ENCODE results near the gene TAS2R41.
"Not testable (repeated sequence)": the region's sequence is repeated elsewhere in the genome, so short reads cannot be mapped to it uniquely, and the experiment has no call there.

Gene TAS2R41

DNA sequence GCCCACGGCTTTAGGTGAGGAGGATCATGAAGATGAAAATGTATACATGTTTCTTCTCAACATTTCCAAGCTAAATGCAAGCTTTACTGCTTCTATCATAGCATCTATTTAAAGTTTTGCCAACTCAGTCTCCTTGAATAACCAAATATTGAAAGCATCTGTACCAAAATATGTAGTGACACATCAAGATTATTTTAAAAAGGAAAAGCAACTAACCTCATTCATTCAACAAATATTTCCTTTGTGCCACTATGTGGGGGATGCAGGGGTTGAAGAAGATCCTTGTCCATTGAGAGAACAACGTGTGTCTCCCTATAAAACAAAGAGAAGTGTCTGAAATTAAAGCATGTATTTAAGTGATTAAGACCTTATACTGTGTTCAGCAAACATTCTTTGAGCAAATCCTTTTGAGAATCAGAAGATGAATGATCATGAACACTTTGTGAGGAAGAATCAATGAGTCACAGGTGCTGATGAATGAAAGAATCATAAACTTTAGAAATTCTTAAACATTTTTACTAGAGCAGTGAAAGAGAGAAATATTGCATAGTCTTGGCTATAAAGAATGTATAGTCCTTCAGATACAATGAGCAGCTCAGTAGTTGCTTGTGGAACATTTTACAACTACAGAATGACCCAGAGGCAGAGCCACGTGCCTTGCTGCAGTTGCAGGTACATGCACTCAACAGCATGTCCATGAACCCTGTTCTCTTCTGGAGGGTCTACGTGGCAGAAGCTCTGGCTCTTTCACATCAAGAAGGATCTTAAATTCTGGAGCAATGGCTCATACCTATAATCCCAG lies 20.5 kb upstream of the TAS2R41 start:
- DNase-seq = no peak

DNA sequence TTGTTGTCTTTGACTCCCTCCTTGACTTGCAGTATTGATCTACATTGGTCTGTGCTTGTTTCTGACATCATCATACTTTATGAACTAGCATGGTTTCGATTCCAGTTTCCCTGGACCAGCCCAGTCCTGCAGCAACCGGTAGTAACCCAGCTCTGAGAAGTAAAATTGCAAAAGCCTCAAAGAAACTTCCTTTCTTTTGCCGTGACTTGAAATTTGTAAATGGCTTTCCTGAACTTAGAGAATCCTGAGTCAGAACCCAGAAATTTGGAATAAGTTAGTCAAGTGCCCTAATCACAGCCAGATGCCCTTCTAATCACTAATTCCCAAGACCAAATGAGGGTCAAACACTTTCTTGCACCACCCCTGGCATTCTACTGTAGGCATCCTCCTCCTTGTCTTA lies 19.4 kb upstream of the TAS2R41 start:
- DNase-seq = no peak

DNA sequence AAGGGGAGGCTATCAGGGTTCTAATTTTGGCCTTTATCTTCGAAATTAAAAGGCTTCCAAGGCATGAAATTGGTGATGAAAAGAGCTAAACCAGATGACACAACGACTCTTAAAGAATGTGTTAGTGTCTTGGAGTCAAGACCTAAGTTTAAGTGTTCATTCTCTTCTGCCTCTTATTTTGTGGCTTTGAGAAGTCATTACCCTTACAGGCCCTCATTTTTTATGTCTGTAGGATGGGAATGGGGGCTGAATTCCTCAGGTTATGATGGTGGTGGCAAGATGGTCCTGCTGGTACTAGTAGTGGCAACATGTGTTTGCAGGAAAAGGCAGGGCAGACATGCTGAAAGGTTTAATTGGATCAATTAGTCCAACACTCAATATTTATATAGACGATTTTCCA lies 19.0 kb upstream of the TAS2R41 start:
- DNase-seq = no peak

DNA sequence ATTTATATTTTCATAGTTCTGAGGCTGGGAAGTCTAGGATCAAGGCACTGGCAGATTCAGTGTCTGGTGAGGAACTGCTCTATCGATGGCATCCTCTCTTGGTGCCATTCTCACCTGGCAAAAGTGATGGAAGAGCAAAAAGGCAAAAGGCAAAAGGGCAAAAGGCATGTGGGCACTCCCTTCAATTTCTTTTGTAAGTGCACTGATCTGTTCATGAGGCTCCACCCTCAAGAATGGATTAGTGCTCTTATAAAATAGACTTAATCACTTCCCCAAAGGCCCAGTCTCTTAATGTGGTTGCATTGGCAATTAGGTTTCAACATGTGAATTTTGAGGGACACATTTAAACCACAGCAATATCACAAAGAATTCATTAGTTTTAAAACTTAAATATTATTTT lies 18.3 kb upstream of the TAS2R41 start:
- DNase-seq = no peak

DNA sequence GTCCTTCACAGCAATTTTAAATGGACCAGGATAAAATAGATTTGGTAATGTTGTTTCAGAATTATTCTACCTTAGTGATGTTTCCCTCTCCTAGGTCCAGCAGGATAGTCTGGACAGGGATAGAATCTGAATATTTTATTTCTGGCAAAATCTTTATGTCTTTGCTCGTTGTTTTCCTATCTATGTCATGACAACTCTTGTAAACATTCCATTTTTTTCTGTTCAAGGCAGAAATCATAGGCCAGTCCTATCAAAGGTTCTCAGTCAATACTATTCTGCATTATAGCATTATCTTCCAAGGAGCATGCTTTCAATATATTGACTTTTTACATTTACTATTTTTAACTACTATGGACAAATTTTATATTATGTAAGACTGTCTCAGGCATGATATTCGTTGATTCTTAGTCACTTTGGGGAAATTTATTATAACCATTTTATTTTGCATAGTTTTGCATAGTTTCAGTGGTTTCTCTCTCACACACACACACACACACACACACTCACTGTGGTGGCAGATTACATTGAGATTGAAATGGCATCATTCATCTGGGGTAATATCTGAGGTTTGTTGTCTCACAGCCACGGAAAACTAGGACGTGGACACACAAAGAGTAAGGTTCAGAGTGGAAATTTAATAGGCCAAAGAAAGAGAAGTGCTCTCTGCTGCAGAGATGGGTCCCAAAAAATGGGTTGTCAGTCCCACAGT lies 17.2 kb upstream of the TAS2R41 start:
- DNase-seq = no peak

DNA sequence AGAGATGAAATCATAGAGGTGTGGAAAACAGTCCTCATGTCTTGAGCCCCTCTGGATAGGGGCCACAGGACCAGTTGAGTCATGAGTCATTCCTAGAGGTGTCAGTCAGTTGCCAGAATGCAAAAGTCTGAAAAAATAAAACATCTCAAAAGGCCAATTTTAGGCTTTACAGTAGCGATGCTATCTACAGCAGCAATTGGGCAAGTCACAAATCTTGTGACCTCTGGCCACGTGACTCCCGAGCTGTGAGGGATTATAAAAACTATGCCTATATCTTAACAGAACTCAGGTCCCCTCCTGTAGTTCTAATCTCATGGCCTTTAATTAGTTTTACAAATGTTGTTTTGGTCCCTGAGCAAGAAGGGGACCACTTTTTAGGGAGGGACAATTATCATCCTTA lies 15.6 kb upstream of the TAS2R41 start:
- DNase-seq = no peak

DNA sequence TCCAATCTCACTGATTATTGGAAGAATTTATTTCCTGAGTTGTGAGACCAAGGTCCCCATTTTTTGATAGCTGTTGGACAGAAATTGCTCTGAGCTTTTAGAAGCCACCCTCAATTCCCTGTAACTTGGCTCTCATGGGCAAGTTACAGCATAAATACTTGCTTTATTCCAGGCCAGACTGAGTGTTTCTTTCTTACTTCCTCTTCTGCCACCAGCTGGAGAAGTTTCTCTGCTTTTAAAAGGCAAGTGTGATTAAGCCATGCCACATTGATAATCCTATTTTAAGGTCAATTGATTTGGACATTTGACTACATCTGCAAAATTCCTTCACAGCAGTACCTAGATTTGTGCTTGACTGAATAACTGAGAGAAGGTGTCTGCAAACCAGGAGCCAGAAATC lies 14.1 kb upstream of the TAS2R41 start:
- no peak for DNase-seq

DNA sequence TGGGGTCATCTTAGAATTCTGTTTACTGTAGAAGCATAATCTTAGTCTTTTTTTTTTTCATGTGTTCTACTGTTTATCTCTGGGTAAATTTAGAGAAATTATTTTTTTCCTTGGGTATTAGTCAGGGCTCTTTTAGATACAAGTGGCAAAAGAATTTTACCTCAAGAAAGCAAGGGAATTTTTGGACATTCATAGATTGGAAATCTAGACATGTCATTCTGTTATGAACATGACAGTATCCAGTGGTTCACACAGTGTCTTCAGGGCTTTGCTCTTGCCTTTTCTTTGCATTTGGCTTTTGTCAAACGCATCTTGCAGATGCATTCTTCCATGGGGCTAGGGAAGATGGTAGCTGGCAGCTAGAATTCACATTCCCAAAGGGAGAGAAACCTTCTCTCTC lies 13.7 kb upstream of the TAS2R41 start:
- DNase-seq = no peak

DNA sequence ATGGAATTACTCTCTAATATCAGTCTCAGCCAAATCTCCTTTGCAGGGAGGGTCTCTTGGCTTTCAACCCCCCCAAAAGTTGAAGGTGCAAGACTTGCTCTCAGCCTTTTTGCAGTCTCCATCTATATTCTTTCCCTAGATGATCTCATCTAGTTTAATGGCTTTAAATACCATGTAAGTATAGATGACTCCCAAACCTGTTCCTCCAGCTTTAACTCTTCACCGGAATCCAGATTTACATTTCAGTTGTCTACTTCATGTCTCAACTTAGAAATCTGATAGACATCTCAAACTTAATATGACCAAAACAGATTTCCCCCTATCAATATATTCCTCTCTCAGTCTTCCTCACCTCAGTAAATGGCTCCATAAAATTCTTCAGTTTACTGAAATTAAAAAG lies 9.9 kb upstream of the TAS2R41 start:
- DNase-seq = no peak

DNA sequence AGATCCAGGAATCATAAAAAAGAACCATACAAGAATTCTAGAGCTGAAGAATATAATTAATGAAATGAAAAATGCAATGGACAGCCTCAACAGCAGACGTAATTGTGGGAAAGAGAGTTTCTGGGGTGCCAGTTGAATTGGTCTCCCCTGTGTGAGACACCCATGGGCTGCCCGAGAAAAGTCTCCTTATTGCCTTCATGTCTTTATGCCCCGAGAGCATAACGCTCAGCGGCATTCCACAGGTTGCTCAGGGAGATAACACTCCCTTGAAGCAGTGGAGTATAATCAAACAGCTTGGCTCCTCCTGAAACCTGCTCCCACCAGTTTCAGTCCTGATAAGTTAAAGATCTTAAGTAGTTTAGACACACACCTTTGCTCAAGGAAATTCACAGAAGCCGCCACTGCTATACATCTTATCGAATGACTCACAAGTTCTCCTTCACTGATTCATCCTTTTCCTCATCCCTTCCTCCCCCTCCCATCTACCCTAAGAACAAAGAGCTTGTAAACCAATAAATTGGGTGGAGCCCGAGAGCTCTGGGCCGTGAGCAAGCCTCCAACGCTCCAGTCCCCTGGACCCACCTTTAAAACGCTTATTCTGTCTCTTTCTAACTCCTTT lies 5.5 kb upstream of the TAS2R41 start:
- DNase-seq = not testable (repeated sequence)

DNA sequence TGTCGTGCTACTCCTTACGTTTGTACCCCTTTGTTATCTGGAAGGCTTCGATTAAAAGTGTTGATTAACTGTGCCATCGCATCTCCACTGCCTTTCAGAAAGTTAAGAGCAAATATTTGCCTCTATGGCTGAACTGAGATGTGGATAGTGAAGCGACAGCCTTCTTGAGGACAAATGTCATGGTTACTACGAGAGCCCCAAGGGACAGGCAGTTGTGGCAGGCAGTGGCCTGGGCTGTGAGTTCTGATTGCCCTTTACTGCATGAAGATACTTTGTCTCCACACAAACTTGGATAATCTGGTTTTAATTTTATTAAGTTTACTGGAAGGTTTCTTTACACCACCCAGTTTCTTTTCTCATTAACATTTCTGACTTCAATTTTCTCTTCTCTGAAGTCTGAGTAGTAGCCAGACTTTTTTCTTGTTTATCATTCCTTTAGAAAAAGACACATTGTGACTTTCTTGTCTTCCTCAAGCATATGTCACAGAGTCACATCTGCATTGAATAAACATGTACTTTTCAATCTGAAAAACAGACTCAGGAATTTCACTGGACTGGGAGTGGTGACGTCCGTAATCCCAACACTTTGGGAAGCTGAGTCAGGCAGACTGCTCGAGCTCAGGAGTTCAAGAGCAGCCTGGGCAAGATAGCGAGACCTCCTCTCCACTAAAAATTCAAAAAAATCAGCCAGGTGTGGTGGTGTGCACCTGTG lies 1.5 kb downstream of the TAS2R41 start:
- DNase-seq = no peak

DNA sequence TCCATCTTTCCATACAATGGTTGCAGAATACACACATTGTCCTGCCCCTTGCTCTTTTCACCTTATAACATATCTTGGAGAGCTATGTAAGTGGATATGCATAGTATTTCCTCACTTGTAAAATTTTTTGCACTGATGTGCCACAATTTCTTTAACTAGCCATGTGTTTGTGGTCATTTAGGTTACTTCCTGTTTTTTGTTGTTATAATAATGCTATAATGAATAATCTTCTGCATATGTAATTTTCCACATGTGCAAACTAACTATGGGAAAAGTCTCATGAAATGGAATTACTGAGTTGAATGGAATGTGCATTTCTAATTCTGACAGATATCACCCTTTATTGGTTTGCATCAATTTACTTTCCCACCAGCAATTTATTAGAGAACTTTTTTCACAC lies 2.8 kb downstream of the TAS2R41 start:
- no peak for DNase-seq

DNA sequence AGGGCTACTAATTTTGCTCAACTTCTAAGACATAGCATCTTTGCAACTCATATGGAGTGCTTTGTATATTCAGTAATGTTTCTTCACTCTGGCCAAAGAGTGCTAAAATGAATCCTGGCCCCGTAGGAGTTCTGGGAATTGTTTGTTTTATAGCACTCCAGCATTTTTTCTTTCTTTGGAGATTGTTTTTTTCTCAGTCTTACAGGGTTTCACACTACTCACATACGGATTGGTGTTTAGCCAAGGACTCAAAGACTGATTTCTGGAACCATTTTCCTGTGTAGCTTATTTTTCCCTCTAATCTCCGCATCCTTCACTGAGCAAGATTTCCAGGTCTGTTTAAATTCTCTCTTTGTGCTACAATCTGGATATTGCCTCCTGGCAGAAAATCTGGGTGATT lies 6.4 kb downstream of the TAS2R41 start:
- no peak for DNase-seq

DNA sequence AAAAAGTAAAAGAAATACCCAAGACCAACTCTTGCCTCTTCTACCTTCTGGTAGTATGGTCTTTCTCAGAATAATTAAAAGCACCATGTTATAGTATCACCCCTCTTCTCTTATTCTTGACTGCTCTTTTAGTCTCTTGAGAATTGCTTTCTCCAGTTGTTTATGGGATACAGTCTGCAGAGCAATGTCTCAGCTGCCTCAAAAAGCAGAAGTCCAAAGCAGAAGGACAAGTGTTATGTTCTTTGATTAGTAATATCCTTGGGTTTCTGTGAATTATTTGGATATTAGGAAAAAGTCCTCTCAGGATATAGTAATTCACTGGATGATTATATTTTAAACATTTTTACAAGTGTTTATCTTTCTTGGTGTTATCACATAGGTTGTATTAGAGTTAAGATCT lies 7.4 kb downstream of the TAS2R41 start:
- no peak for DNase-seq

DNA sequence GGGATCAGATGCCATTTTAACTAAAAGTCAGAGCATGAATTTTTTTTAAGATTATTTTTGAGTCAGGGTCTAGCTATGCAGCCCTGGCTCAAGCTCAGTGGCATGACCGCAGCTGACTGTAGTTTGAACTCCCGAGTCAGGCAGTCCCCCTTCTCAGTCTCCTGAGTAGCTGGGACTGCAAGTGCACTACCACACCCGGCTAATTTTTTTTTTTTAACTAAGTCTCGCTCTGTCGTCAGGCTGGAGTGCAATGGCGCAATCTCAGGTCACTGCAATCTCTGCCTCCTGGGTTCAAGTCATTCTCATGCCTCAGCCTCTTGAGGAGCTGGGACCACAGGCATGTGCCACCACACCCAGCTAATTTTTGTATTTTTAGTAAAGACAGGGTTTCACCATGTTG lies 7.8 kb downstream of the TAS2R41 start:
- DNase-seq = no peak

DNA sequence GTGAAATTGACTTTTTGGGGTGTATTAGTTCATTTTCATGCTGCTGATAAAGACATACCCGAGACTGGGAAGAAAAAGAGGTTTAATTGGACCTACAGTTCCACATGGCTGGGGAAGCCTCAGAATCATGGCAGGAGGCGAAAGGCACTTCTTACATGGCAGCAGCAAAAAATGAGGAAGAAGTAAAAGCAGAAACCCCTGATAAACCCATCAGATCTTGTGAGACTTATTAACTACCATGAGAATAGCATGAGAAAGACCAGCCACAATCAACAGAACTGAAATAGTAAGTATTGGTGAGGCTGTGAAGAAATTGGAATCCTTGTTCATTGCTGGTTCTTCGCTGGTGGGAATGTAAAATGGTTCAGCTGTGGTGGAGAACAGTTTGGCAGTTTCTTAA lies 8.6 kb downstream of the TAS2R41 start:
- not testable (repeated sequence) for DNase-seq

DNA sequence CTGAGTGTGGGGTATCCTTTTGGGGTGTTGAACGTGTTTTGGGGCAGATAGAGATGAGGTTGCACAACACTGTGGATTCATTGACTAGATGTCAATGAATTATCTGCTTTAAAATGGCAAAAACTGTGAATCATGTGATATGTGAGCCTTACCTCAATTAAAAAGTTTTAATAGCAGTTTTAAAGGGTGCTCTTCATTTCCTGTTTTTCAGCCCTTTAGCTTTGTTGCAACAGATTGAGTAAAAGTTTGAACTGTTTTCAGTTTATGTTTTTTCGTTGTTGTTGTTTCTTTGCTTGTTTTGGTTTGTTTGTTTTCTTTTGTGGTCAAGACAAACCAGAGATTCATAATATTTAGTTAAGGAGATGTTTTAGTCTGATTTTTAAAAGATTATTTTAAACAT lies 9.4 kb downstream of the TAS2R41 start:
- no peak for DNase-seq

DNA sequence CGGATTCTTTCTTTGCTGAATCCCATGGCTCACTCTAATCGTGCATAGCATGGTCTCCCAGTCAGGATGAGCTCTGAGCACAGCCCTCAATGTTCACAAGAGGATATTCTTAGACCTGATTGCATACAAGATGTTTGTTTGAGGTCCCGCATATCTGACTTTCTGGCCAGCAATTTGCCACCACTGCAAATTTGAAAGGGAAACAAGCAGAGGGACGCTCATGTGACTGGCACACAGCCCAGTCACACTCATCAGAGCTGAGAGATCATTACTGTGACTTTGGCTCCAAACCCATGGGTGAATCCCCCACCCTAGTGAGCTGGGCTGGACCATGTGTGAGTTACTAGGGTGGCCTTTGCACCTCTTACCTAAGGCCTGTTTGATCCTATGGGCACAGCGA lies 9.9 kb downstream of the TAS2R41 start:
- DNase-seq = peak; percentile 43

DNA sequence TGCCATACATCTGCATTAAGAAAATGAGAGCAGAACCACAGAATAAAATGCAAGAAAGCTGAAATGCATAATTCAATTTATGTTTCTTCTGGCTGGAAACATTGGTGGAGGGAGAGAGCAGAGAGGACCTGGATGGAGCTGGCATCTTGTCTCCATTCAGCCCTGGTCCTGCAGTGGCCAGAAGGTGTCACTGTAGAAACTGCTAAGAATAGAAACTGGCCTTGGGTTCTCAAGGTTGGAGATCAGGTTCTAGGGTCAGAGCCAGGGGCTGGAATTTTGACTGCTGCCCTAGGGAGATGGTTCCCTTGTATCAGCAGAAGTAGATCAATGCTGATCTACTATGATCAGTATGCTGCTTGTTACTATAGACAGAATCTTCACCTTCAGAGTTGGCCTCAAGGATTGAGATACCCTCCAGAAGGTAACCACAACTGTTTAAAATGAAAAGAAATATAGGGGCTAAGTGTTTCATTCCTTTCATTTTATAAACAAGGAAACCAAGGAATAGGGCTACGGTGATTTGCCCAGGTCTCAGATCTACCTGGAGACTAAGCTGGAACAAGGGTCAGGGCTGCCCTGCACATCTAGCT lies 13.1 kb downstream of the TAS2R41 start:
- no peak for DNase-seq

DNA sequence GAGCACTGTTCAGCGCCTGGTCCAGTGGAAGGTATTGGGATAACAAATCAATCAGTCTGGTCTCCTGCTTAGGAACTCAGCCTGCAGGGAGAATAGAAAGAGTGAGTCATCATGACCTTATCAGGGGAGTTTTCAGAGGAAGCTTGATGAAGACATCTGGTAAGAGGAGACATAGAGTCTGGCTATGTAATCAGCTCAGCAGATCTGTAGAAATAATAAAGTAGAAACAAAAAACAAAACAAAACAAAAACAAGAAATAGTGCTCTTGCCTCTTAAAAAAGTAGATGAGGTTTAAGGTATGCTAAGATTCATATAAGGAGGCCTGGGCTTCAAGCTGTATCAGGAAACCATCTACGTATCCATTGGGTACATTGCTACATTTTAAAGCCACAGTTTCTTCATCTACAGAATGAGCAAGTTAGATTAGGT lies 14.4 kb downstream of the TAS2R41 start:
- no peak for DNase-seq

DNA sequence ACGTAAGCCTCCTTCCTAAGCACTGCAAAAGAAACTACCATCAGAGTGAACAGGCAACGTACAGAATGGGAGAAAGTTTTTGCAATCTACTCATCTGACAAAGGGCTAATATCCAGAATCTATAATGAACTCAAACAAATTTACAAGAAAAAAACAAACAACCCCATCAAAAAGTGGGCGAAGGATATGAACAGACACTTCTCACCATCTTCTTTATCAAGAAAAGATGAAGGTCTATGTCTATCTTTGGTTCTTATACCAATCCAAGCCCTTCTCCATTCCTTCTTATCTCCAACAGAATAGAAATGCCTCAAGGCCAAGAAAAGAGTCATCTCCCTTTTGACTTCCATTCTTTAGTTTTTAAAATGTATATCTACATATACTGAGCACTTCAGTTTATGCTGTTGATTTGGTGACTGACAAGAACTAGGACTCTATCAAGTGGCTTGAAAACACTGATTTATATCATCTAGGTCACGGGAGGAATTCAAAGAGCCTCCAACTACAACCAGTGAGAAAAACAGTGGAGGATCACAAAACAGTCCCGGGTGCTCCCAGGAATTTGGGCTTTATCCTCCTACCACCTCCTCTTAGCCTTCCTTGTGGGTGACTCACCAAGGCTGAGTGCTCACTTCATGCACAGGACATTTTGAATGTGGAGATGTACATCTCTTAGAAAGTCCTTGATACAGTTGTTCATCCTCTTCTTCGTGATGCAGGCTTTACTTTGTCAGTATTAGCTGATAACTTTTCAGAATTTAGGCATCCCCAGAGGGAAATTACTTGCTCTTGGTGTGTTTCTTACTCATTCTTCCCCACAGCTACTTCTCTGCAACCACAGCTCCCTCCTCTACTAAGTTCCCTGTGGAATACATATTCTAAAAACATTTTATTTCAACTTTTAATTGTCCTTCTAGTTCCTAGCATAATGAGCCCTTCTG lies 15.4 kb downstream of the TAS2R41 start:
- no peak for DNase-seq

DNA sequence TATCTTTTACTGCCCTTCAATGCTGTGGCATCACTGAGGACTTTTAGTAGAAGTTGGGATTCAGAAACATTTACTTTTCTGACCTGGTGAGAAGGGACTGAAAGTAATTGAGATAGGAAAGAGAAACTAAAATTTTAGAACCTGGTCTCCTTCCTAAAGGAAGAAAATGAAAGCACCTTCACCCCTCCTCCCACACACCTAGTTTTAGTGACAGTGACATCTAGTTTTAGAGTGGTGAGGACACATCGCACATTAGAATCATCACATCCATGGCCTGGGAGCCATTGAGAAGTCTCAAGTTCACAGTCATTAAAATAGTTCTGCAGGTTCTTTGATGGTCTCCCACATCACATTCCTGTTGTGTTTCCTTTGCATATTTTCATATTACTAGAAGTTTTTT lies 16.1 kb downstream of the TAS2R41 start:
- no peak for DNase-seq

All from right hindlimb (tissue), 1 donor.